Stimulated activated CD4-positive, alpha-beta T cell treated with anti-CD3 and anti-CD28 coated beads, Interleukin-1b, Interleukin-23, amount 100 ng/mL, for 4 hours (primary cell): ENCODE results near the gene TTC31.
"Not testable (repeated sequence)": the region's sequence is repeated elsewhere in the genome, so short reads cannot be mapped to it uniquely, and the experiment has no call there.

Experiments
- DNase-seq, 2 donors: peaks; one replicate each; pipeline ENCODE4 v3.0.0-alpha.2; 2020; ENCODE audit warnings: low read depth in 2 of 2

The TTC31 gene

GRCh38 chr2:74482801-74483674 is at the start of gene TTC31, which contains the start of gene CCDC142:
TSS of gene TTC31 (plus strand) at chr2:74483081. CDS start at chr2:74483096, 15 bp downstream.
TSS of gene CCDC142 (minus strand) at chr2:74482998. CDS start at chr2:74482837, 161 bp downstream.
- peak; percentile 85 to 86 for DNase-seq

DNA sequence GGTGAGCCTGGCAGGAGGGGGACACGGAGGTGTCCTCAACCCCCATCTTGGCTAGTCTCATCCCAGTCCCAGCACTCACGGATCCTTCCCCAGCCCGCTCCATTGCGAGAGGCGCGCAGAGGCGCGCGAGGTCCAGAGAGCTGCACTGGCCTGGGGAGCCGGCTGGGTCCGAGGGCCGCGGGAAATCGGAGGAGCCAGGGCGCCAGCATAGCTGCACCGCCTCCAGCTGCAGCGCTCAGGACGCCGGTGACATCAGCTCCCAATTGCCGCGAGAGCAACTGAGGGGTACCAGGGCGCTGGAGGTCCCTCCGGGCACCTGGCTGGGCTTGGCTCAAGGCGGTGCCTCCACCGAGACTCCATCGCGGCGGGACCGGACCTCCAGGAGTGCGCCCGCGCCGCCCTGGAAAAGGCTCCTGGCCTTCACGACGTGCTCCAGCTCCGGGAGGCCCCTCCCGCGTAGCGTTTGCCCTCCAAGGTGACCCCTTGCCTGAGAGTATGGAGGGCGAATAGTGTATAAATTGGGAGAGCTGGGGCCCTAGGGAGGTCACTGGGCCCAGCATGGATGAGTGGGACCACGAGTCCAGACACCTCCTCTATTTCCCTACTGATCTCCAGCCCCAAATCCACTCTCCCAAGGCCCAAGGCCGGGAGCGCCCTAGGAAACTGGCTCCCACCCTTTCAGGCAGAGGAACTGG is 46.6 kb upstream of the TTC31 start:
- DNase-seq: no peak

DNA sequence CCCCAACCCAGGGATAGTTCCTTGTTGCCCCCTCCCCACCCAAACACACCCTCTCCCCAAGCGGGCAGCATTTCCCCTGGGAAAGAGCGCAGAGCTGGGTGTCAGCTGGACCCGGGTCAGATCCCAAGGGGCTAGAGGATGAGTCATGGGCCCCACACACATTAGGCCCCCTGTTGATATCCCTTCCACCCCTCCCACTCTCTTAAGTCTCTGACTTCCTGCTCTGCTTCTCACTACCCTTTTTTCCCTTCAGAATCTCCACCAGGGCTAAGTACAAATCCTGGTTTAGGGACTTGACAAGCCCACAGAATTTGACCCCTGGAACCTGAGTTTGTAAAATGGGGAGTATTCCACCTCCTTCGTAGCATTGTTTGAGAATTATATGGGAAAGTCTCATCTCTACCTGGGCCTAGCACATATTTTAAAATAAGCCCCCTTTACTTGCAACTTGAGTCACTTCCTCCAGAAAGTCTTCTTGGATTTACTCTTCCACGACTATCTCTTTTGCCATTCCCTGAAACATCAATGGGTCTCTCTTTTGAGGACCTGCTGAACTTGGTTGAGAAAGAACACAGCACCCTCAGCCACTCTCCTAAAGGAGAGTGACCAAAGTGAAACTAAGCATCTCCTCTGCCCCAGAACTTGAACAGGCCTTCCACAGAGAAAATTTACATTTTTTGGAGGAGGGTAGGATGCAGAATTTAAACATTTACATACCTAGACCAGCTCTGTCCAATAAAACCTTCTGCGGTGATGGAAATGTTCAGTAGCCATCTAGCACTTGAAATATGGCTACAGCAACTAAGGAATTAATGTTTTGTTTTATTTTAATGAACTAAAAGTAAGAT is 45.8 kb upstream of the TTC31 start:
- DNase-seq: no peak

DNA sequence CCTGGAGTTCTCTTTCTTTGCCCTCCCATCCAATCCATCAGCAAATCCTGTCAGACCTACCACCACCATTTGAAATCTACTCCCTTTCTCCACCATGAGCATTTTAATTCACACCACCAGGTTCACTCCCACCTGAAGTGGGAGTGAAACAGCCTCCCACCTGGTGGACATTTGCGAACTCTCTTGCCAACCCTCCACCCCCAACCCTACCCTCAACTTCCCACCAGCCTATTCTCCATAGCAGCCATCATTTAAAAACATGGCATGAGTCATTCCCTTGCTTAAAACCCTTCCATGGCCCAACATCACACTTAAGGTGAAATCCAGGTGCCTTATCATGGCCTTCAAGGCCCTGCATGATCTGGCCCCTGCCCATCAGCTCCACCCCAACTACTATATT is 44.6 kb upstream of the TTC31 start:
- no peak for DNase-seq

DNA sequence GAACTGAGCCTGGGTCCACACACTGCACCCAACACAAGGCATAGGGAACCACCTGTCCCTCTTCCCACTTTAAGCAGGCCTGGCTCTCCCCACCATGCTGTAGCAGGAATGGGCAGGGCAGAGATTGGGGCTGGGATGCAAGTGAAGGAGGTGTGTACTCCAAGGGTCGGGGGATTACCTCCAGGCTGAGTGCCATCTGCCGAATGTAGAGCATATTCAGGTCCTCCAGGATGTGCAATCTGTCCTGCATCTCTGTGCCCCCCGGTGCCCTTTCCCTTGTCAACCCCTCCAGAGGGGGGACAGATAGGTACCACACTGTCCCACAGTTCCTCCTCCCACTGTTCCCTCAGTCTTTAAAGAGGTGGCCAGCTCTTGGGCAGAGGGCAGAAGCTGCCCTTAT is 43.5 kb upstream of the TTC31 start:
- DNase-seq: no peak

DNA sequence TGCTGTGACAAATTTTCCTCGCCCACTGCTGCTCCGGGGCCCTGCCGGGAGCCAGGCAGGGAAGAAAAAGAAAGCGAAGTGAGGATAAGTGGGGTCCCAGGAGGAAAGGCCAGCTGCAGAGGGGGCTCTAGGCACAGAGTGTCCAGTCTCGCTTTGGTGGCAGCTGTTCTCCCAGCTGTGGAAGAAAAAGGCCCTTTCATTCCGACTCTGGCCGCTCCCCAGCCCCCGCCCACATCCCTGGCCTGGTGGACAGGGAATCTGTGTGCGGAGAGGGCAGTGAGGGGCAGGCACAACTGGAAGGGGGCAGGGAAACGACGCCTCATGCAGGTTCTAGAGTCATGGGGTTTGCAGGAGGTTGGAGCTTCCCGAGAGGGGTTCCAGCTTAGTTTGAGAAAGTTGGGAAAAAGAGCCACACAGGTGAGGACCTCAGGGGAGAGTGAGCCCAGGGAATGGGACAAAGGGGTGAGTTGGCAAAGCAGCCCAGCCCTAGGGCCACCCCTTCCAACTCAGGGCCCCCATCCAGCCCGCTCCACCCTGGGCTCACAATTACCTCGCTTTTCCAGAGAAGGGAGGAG is 43.0 kb upstream of the TTC31 start:
- DNase-seq: no peak

DNA sequence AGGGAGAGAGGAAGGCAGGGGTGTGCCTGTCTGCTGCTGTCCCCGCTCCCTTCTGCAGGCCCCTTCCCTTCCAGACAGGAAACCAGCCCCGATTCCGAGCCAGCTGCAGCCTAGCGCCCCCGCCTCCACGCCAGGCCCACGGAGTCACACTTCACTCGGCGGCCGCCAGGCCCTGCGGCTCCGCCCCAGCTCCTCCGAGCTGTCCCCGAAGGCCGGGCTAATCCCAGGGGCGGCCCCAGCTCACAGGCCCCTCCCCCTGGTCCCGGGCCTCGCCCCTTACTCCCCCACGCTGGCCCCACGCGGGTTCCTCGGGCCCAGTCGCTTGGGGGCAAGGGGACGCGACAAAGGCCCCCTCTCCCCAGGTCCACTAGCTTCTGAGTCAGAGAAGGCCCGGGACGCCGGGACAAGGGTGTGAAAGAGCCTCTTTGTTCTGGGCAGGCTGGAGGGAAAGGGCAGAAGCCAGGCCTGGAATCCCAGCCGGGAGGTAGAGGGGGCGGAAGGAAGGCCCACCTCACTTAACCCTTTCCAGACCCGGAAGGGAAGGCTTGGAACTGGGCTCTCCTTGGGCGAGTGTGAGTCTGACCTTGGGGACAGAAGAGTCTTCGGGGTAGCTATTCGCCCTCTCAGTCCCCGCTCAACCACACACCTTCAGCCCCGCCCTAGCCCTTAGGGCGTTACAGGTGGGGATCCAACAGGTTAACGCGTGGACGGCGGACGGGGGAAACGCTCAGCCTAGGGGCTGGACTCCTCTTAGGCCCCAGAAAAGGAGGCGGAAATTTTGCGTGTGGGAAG is 42.3 kb upstream of the TTC31 start:
- DNase-seq: peak in 1 of 2 donors; percentile 44

GRCh38 chr2:74441170-74441689 is 41.7 kb upstream of the TTC31 start:
- DNase-seq: no peak

DNA sequence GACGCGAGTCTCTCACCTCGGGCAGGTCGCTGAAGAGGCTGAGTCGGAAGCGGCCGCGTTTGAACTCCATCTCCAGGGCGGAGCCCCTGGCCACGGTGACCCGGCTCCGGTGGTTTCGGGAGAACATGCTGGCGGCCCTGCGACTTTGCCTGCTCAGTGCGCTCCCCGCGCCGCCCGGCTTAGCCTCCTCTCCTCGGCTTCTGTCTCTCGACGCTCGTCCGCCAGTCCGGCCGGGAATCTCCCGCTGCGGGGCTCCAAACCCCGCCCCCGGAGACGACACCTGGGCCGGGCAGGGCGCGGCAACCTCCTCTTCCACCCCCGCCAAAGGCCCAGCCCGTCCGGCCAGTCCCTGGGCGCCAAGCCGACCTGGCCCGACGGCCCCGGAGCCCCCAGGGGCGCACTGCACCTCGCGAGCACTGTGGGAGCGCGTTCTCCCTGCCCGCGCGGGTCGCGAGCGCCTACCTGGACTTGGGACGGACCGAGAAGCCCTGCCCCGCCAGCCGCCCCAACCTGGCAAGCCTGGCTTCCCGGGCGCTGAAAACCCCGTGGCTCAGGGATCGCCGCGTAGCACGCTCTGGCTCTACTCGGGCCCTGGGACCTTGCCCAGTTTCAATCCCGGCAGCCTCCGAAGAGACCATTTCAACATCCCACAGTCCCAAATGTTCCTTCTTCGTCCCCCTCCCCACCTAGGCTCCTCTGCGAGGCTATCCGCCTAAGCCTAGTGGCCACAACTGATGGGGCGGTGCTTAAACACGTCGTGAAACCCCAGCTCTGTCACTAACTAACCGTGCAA is 41.0 kb upstream of the TTC31 start, which contains the start of gene RTKN:
RTKN (minus strand) TSS at position 248 of the 793 bp plus-strand sequence; CDS start at position 127, 121 bp downstream.
- no peak for DNase-seq

DNA sequence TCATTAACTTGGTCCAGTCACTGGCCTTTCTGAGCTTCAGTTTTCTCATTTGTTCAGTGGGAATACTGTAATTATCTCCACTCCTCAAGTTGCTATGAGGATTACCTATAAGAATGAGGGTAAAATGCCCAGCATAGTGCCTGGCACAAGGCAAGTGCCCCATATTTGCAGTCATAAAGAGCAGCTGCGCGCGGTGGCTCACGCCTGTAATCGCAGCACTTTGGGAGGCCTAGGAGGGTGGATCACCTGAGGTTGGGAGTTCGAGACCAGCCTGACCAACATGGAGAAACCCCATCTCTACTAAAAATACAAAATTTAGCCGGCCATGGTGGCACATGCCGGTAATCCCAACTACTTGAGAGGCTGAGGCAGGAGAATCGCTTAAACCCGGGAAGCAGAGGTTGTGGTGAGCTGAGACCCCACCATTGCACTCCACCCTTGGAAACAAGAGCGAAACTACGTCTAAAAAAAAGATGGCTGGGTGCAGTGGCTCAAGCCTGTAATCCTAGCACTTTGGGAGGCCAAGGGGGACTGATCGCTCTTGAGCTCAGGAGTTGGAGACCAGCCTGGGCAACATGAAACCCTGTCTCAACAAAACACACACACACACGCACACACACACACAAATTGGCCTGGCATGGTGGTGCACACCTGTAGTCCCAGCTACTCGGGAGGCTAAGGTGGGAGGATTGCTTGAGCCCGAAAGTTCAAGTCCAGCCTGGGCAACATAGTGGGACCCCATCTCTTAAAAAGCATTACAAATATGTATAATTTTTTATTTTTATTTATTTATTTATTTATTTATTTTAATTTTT is 40.2 kb upstream of the TTC31 start:
- not testable (repeated sequence) for DNase-seq

- DNase-seq: no peak
Measured at GRCh38 chr2:74444498-74445318, 38.2 kb upstream of the TTC31 start.

GRCh38 chr2:74447230-74447999 is 35.5 kb upstream of the TTC31 start:
- DNase-seq: no peak

GRCh38 chr2:74448771-74449170 is 34.1 kb upstream of the TTC31 start:
- no peak for DNase-seq

DNA sequence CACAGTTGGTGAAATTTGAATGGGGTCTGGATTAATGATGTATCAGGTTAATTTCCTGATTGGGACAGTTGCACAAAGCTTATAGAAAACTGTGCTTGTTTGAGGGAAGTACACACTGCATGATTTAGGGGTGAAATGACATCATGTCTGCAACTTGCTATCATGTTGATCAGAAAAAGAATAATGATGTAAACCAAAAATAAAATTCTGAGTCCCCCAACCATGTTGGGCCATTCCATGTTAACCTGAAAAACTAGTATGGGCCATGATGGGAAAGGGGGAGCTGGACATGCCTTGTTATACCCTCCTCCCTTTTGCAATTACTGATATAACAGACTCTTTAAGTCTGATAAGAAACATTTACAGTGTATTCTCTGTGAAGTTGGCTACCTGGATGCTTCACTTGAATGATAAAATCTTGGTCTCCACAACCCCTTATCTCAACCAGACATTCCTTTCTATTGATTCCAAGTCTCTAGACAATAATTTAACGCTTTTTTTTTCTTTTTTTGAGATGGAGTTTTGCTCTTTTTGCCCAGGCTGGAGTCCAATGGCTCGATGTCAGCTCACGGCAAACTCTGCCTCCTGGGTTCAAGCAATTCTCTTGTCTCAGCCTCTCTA is 32.2 kb upstream of the TTC31 start:
- no peak for DNase-seq

DNA sequence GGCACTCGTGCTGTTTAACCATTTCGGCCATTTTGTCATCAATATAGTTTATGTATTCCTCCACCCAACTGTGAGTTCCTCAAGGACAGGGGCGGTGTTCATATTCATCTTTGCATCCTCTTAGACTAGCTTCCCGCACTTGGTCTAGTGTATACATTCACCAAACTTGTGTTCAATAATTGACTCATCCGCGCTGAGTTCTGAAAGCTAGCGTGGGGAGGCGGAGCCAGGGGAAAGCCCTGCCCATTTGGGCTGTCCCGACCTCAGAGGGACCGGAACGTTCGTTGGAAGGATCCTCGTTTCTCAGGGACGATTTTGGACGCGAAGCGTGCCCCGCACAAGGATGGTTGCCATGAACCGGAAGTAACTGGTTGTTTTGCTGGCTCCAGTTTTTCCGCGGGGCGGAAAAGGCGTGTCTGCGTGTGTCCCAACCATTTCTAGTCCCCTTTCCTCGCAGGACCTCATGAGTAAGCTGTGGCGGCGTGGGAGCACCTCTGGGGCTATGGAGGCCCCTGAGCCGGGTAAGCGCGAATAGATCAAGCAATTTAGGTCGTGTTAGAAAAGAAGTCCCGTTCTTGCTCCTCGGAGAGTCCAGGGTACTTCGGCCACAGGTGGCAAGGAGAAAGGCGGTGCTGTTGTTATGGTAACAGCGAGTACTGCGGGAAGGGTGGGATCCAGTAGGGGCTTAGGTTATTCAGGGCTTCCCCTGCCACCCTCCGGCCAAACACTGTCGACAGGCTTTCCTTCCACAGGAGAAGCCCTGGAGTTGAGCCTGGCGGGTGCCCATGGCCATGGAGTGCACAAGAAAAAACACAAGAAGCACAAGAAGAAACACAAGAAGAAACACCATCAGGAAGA is 28.0 kb upstream of the TTC31 start, which contains the start of gene INO80B:
INO80B (plus strand) TSS at position 434 of the 858 bp plus-strand sequence; CDS start at position 464, 30 bp downstream.
- DNase-seq: peak; percentile 90 to 98
